Astrocyte (in vitro differentiated cells and primary cell): Measurements from ENCODE around the gene ADRA2A. TPM values are rescaled to one million over a fixed set of nuclear protein-coding genes. Genes with fewer than 3 reads are reported as not detected.

ENCODE experiments used
- DNase-seq: peaks from one replicate; pipeline ENCODE4 v3.0.0-alpha.2; 2010; ENCODE audit warnings: low read depth
- FAIRE-seq: peaks from 2 replicates; lab custom pipeline; 2011; peaks lifted over from hg19 to GRCh38; lab: Jason Lieb, UNC
- H2AFZ ChIP-seq: 2 replicates; pipeline ENCODE4 v1.6.0; 2012; ENCODE audit warnings: low read depth, low read length, inconsistent platforms
- H3K27ac ChIP-seq: 2 replicates; pipeline ENCODE4 v1.5.1; 2011; ENCODE audit warnings: low read depth, low read length, inconsistent platforms
- H3K27me3 ChIP-seq: 2 replicates; pipeline ENCODE4 v1.6.0; 2011; ENCODE audit warnings: low read length, inconsistent platforms; ENCODE audit not compliant: insufficient read depth
- H3K36me3 ChIP-seq: 2 replicates; pipeline ENCODE4 v1.5.1; 2011; ENCODE audit warnings: low read length, inconsistent platforms; ENCODE audit not compliant: insufficient read depth
- H3K4me1 ChIP-seq: 2 replicates; pipeline ENCODE4 v1.5.1; 2011; ENCODE audit warnings: low read length, inconsistent platforms; ENCODE audit not compliant: insufficient read depth
- H3K4me2 ChIP-seq: 2 replicates; pipeline ENCODE4 v1.6.0; 2012; ENCODE audit warnings: low read length, inconsistent platforms
- H3K4me3 ChIP-seq: 2 replicates; pipeline ENCODE4 v1.5.1; 2011; ENCODE audit warnings: low read depth, mild to moderate bottlenecking, low read length, inconsistent platforms; ENCODE audit not compliant: insufficient read depth
- H3K79me2 ChIP-seq: 2 replicates; pipeline ENCODE4 v1.6.0; 2012; ENCODE audit warnings: mild to moderate bottlenecking, low read length, inconsistent platforms; ENCODE audit not compliant: insufficient read depth
- H3K9ac ChIP-seq: 2 replicates; pipeline ENCODE4 v1.6.0; 2012; ENCODE audit warnings: mild to moderate bottlenecking, low read length, inconsistent platforms
- H3K9me3 ChIP-seq: 2 replicates; pipeline ENCODE4 v1.5.1; 2012; ENCODE audit warnings: low read depth, mild to moderate bottlenecking, low read length, inconsistent platforms; ENCODE audit not compliant: insufficient read depth
- H4K20me1 ChIP-seq: 2 replicates; pipeline ENCODE4 v1.6.0; 2012; ENCODE audit warnings: low read length, inconsistent platforms; ENCODE audit not compliant: insufficient read depth
- H3K27ac Mint-ChIP-seq: one replicate; pipeline ENCODE4 v1.8.0; 2021; ENCODE audit warnings: mild to moderate bottlenecking, mixed read lengths; ENCODE audit not compliant: unreplicated experiment
- H3K27me3 Mint-ChIP-seq: one replicate; pipeline ENCODE4 v1.8.0; 2021; ENCODE audit warnings: low read depth, mixed read lengths; ENCODE audit not compliant: unreplicated experiment
- H3K36me3 Mint-ChIP-seq: one replicate; pipeline ENCODE4 v1.8.0; 2021; ENCODE audit warnings: low read depth, mixed read lengths; ENCODE audit not compliant: unreplicated experiment
- H3K4me1 Mint-ChIP-seq: one replicate; pipeline ENCODE4 v1.8.0; 2021; ENCODE audit warnings: low read depth, mixed read lengths; ENCODE audit not compliant: unreplicated experiment
- H3K4me3 Mint-ChIP-seq: one replicate; pipeline ENCODE4 v1.8.0; 2021; ENCODE audit warnings: mild to moderate bottlenecking, moderate library complexity, mixed read lengths; ENCODE audit not compliant: unreplicated experiment
- H3K9me3 Mint-ChIP-seq: one replicate; pipeline ENCODE4 v1.8.0; 2021; ENCODE audit warnings: mild to moderate bottlenecking, mixed read lengths; ENCODE audit not compliant: unreplicated experiment
- CTCF ChIP-seq: IDR thresholded peaks from 2 replicates; pipeline ENCODE4 v1.5.1; 2011; ENCODE audit warnings: low read depth, mild to moderate bottlenecking, inconsistent platforms, low read length, moderate library complexity; ENCODE audit not compliant: insufficient read depth
- EZH2 ChIP-seq: IDR thresholded peaks from 2 replicates; pipeline ENCODE4 v1.6.1; 2012; ENCODE audit warnings: mild to moderate bottlenecking, low read length, inconsistent platforms; ENCODE audit not compliant: insufficient read depth
- total RNA-seq: library from RNA; stranded (reverse); gene quantifications from 2 replicates; pipeline ENCODE4 v1.2.1, GENCODE V29; 2021

ADRA2A gene
- total RNA-seq, 1 donor from 2014 or later, result 1.2 TPM

DNA sequence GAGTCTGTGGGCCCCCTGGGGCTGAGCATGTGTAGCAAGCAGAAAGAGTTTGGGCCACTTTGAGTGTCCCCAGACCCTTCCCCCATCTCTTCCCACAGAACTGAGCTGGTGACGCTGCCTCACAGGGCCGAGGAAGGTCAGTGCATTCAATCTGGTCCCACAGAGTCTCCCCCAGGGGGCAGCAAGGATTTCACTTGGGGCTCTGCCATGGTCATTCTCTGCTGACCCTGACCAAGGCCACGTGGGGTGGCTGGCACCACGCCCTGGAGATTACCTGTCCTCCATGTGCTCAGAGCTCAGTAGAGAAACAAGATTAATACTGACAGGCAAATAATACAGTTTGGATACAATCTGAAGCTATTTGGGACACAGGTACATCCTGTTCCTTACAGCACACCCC lies 30.2 kb downstream of the ADRA2A start:
- H3K27me3 ChIP-seq, result no peaks in the 10 kb centered on the region
- H3K4me1 Mint-ChIP-seq, result no peaks in the 10 kb centered on the region
- no peaks in the 10 kb centered on the region for H3K9me3 Mint-ChIP-seq
- no peak overlapping the region for H2AFZ ChIP-seq
- no peaks in the 10 kb centered on the region for H3K36me3 Mint-ChIP-seq
- H3K27ac ChIP-seq, result no peak overlapping the region
- no peaks in the 10 kb centered on the region for H3K4me1 ChIP-seq
- H3K27ac Mint-ChIP-seq, result no peak overlapping the region
- DNase-seq (no peak), FAIRE-seq (no peak)
- H3K4me3 ChIP-seq, result no peak overlapping the region
- H3K79me2 ChIP-seq, result no peaks in the 10 kb centered on the region
- H4K20me1 ChIP-seq, result no peaks in the 10 kb centered on the region
- H3K9me3 ChIP-seq, result no peaks in the 10 kb centered on the region
- H3K9ac ChIP-seq, result no peak overlapping the region
- no peak overlapping the region for H3K4me3 Mint-ChIP-seq
- H3K27me3 Mint-ChIP-seq, result peaks cover 23% of the 10 kb centered on the region
- no peak for TF ChIP-seq EZH2
- TF ChIP-seq CTCF, result no peak
- H3K36me3 ChIP-seq, result no peaks in the 10 kb centered on the region
- H3K4me2 ChIP-seq, result no peak overlapping the region

DNA sequence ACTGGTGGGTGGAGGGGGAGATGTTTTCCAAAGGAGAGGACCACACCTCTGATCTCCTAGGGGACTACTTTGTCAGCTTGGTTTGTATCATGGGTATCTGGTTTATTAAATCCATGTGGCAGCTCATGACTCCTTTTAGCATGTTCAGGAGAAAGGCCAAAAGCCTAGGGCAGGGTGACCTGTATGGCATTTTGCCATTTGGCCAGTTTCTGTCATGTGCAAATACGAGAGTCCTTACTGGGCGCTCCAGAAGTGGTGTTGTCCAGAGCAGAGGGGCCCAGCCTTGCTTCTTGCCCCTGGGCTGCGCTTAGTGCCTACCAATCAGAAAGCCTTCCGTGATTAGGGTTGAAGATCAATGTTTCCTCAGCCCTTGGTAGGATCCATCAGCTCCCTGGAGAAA lies 31.0 kb downstream of the ADRA2A start:
- FAIRE-seq (no peak), DNase-seq (no peak)
- H3K9me3 Mint-ChIP-seq, result no peaks in the 10 kb centered on the region
- Histone ChIP-seq H3K4me3 (no peak overlapping the region), H3K79me2 (no peaks in the 10 kb centered on the region), H3K4me1 (no peaks in the 10 kb centered on the region), H3K27ac (no peak overlapping the region), H3K9me3 (no peaks in the 10 kb centered on the region), H3K27me3 (no peaks in the 10 kb centered on the region), H4K20me1 (no peaks in the 10 kb centered on the region), H3K9ac (no peak overlapping the region), H3K4me2 (no peak overlapping the region), H3K36me3 (no peaks in the 10 kb centered on the region), H2AFZ (no peak overlapping the region)
- H3K27ac Mint-ChIP-seq, result no peak overlapping the region
- H3K4me3 Mint-ChIP-seq, result no peak overlapping the region
- peaks cover 22% of the 10 kb centered on the region for H3K27me3 Mint-ChIP-seq
- TF ChIP-seq EZH2 (no peak), CTCF (no peak)
- H3K36me3 Mint-ChIP-seq, result no peaks in the 10 kb centered on the region
- H3K4me1 Mint-ChIP-seq, result no peaks in the 10 kb centered on the region

DNA sequence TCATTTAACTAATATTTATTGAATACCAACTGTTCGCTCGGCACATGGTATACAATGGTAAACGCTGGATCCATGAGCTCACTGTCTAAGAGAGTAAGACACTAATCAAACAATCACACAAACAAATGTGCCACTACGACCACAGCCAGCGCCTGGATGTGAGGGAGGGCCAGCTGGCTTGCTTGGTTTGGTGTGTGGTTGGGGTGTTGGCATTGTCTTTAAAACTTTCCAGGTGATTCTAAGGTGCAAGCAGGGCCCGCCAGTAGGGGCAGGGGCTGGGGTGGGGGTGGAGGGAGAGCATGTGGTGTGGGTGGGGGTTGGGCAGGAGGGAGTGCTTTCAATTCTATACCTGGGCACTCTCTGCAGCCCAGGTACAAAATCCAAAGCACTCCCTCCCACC lies 31.6 kb downstream of the ADRA2A start:
- Histone ChIP-seq H3K9ac (no peak overlapping the region), H3K36me3 (no peaks in the 10 kb centered on the region), H3K27me3 (no peaks in the 10 kb centered on the region), H3K4me1 (no peaks in the 10 kb centered on the region), H3K9me3 (no peaks in the 10 kb centered on the region), H3K79me2 (no peaks in the 10 kb centered on the region), H4K20me1 (no peaks in the 10 kb centered on the region), H3K4me2 (no peak overlapping the region), H3K4me3 (no peak overlapping the region), H3K27ac (no peak overlapping the region), H2AFZ (no peak overlapping the region)
- H3K27me3 Mint-ChIP-seq, result peaks cover 17% of the 10 kb centered on the region
- DNase-seq (no peak), FAIRE-seq (no peak)
- no peak overlapping the region for H3K27ac Mint-ChIP-seq
- no peaks in the 10 kb centered on the region for H3K4me1 Mint-ChIP-seq
- H3K9me3 Mint-ChIP-seq, result no peaks in the 10 kb centered on the region
- no peak for TF ChIP-seq CTCF
- no peak for TF ChIP-seq EZH2
- H3K36me3 Mint-ChIP-seq, result no peaks in the 10 kb centered on the region
- no peak overlapping the region for H3K4me3 Mint-ChIP-seq
